Body of pancreas (tissue), 4 donors: Measurements from ENCODE around the gene PSD2. TPM values are rescaled to one million over a fixed set of nuclear protein-coding genes. Genes with fewer than 3 reads are reported as not detected.

Experiments
- ATAC-seq: fragments of 150-250 bp; one replicate; pipeline ENCODE4 v1.9.1; 2016
- DNase-seq, 4 donors: peaks; one replicate each; pipeline ENCODE4 v3.0.0-alpha.2; 2019
- H3K27ac ChIP-seq, 4 donors: fragments of 200-600 bp; sonication (generic); 1 replicate in 3 of 4; 2 replicates in 1 of 4; pipeline versions ENCODE4 v1.5.1 to v1.6.1; 2016 to 2019; ENCODE audit warnings: mild to moderate bottlenecking in 1 of 4, mixed read lengths in 1 of 4, moderate library complexity in 1 of 4
- H3K27me3 ChIP-seq, 2 donors: fragments of 200-600 bp; sonication (generic); one replicate each; pipeline ENCODE4 v1.6.0; 2016; ENCODE audit warnings: mild to moderate bottlenecking in 1 of 2
- H3K36me3 ChIP-seq, 2 donors: fragments of 200-600 bp; sonication (generic); replicated peaks in 1 of 2; 2 replicates each; pipeline ENCODE4 v1.5.1; 2016; ENCODE audit warnings: low read depth in 2 of 2; ENCODE audit not compliant: insufficient read depth in 1 of 2
- H3K4me1 ChIP-seq: fragments of 200-600 bp; sonication (generic); one replicate; pipeline ENCODE4 v1.6.0; 2016
- H3K4me3 ChIP-seq, 2 donors: fragments of 200-600 bp; sonication (generic); 1 replicate in 1 of 2; 2 replicates in 1 of 2; pipeline ENCODE4 v1.5.1; 2016 to 2019
- H3K9me3 ChIP-seq, 3 donors: fragments of 200-600 bp; sonication (generic); 1 replicate in 2 of 3; 2 replicates in 1 of 3; pipeline ENCODE4 v1.5.1; 2016
- POLR2A ChIP-seq, 3 donors: fragments of 450-650 bp; IDR thresholded peaks; one replicate each; pipeline ENCODE4 v1.6.1; 2016; ENCODE audit warnings: antibody characterized with exemption in 3 of 3, mild to moderate bottlenecking in 2 of 3
- WGBS, 2 donors: methylation state at CpG; one replicate each; pipeline ENCODE4 v1.1.5; 2017; 5-methylcytosine and 5-hydroxymethylcytosine counted together
- intact Hi-C: fragments of 100-400 bp; cut with DNase I; formaldehyde crosslinking; loops from one replicate; pipeline ENCODE4 v1.15.1; 2023
- total RNA-seq, 2 donors: library from RNA; depleted of rRNA; stranded (reverse); fragments of >200 nt; gene quantifications; one replicate each; pipeline ENCODE4 v1.1.0, GENCODE V29; 2016
- TF ChIP-seq, protein P1 (sequence below), 7 experiments: fragments of 450-650 bp in 4 of 7; fragments of 200-600 bp in 3 of 7; sonication (generic) in 3 of 7; IDR thresholded peaks; one replicate each; pipeline ENCODE4 v1.5.1; 2016 to 2019; ENCODE audit warnings: antibody characterized with exemption in 7 of 7

The PSD2 gene
- total RNA-seq, 2 donors from 2014 or later: 0.52 TPM; not detected in 1

DNA sequence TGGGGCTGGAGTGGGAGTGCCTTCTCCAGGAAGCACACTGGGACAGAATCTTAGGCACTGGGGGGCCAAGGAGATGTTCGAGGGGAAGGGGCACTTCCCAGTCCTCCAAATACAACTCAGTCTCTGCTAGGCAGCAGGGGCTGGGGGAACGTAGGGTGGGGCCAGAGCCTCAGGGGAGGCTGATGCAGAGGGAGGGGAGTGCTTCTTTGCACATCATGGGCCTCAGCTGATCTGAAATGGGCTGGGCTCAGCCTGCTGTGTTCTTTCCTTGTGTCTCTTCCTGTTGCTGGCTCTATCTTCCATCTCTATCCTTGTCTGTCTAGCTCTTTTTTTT, 15.6 kb downstream of the PSD2 start:
- Histone ChIP-seq H3K36me3 (no peaks in the 10 kb centered on the region), H3K4me1 (no peaks in the 10 kb centered on the region), H3K27ac (no peak overlapping the region), H3K9me3 (no peaks in the 10 kb centered on the region), H3K27me3 (no peaks in the 10 kb centered on the region), H3K4me3 (no peak overlapping the region)
- WGBS, 2 donors: 30 to 48% methylated on average over 2 of the region's 2 CpGs
- no peak for ATAC-seq
- no peak for DNase-seq
- intact Hi-C loops: no loop called here
- TF ChIP-seq, protein P1, sequence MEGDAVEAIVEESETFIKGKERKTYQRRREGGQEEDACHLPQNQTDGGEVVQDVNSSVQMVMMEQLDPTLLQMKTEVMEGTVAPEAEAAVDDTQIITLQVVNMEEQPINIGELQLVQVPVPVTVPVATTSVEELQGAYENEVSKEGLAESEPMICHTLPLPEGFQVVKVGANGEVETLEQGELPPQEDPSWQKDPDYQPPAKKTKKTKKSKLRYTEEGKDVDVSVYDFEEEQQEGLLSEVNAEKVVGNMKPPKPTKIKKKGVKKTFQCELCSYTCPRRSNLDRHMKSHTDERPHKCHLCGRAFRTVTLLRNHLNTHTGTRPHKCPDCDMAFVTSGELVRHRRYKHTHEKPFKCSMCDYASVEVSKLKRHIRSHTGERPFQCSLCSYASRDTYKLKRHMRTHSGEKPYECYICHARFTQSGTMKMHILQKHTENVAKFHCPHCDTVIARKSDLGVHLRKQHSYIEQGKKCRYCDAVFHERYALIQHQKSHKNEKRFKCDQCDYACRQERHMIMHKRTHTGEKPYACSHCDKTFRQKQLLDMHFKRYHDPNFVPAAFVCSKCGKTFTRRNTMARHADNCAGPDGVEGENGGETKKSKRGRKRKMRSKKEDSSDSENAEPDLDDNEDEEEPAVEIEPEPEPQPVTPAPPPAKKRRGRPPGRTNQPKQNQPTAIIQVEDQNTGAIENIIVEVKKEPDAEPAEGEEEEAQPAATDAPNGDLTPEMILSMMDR (IDR thresholded peaks at IDR 0.05): no peak
- TF ChIP-seq POLR2A (IDR thresholded peaks at IDR 0.05): no peak

DNA sequence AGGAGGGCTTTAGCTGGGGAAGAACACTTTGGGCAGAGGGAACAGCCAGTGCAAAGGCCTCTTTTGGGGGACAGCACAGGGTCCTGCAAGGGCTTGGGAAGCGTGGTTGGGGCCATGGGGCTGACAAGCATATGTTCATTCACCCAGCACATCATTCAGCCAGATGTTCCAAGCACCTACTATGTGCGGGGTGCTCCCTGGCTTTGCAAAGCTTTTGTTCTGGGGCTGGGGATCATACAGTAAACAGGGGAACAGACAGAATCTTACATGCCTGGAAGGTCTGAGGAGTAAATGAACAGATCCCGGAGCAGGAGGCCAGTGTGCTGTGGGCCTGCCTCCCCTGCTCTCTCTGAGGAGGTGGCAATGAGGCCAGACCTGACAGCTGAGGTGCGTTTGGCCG, 16.7 kb downstream of the PSD2 start:
- no peak overlapping the region for H3K4me3 ChIP-seq
- intact Hi-C loops: no loop called here
- H3K27me3 ChIP-seq: no peaks in the 10 kb centered on the region
- ATAC-seq (no peak), DNase-seq (no peak)
- no peaks in the 10 kb centered on the region for H3K9me3 ChIP-seq
- TF ChIP-seq POLR2A (IDR thresholded peaks at IDR 0.05): no peak
- TF ChIP-seq, protein P1 (IDR thresholded peaks at IDR 0.05): no peak
- H3K4me1 ChIP-seq: no peaks in the 10 kb centered on the region
- H3K27ac ChIP-seq: no peak overlapping the region
- WGBS, 2 donors: 76 to 92% methylated on average over 4 to 5 of the region's 5 CpGs
- H3K36me3 ChIP-seq: no peaks in the 10 kb centered on the region

DNA sequence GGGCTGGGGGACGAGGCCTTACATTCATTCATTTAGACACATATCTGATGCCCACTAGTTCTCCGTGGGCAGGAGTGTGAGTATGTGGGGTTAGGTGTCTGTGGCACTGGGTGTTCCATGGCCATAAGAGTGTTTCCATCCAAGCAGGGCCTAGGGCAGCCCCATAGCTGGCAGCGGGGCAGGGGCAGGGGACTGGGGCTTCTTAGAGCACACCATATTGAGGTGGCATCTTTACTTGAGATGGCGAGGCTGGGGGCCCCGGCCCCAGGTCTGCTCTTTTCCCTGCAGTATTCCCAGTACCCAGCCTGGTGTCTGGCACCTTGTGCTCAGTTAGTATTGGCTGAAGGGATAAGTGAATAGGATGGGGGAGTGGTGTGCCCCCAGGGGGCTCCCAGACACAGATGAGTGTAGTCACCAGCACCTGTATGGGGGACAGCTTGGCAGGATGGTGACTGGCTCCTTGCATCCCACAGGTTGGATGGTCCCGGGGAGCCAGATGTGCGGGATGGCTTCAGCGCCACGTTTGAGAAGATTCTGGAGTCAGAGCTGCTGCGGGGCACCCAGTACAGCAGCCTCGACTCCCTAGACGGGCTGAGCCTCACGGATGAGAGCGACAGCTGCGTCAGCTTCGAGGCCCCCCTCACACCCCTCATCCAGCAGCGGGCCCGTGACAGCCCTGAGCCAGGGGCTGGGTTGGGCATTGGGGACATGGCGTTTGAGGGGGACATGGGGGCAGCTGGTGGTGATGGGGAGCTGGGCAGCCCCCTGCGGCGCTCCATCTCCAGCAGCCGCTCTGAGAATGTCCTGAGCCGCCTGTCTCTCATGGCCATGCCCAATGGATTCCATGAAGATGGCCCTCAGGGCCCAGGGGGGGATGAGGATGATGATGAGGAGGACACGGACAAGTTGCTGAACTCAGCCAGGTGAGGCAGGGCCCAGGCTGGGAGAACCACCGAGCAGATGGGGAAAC, 17.5 kb downstream of the PSD2 start:
- Histone ChIP-seq H3K9me3 (no peaks in the 10 kb centered on the region), H3K4me1 (no peaks in the 10 kb centered on the region), H3K27ac (no peak overlapping the region), H3K36me3 (no peaks in the 10 kb centered on the region), H3K4me3 (no peak overlapping the region), H3K27me3 (no peaks in the 10 kb centered on the region)
- intact Hi-C loops: no loop called here
- WGBS, 2 donors: 83 to 86% methylated on average over 6 to 19 of the region's 25 CpGs
- no peak for DNase-seq
- ATAC-seq: no peak
- no peak for TF ChIP-seq POLR2A (IDR thresholded peaks at IDR 0.05)
- TF ChIP-seq, protein P1 (IDR thresholded peaks at IDR 0.05): no peak

DNA sequence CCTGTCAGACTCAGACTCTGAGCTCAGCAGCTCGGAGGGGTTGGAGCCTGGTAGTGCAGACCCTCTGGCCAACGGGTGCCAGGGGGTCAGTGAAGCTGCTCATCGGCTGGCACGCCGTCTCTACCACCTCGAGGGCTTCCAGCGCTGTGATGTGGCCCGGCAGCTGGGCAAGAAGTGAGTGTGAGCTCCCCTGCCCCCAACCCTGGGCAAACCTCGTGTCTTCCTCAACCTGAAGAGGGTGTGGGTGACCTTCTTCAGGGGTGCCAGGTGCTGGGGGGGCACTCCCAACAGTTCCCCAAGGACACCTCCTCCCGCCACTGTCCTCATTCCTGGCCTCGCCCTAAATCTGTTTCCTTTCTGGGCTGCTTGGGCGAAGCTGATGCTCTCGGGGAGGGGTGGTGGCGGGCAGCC, 18.6 kb downstream of the PSD2 start:
- WGBS, 2 donors: 80 to 92% methylated on average over 7 to 12 of the region's 14 CpGs
- no peaks in the 10 kb centered on the region for H3K9me3 ChIP-seq
- intact Hi-C loops: no loop called here
- no peak overlapping the region for H3K4me3 ChIP-seq
- no peaks in the 10 kb centered on the region for H3K4me1 ChIP-seq
- no peaks in the 10 kb centered on the region for H3K27me3 ChIP-seq
- TF ChIP-seq POLR2A (IDR thresholded peaks at IDR 0.05): no peak
- TF ChIP-seq, protein P1 (IDR thresholded peaks at IDR 0.05): no peak
- H3K27ac ChIP-seq: no peak overlapping the region
- H3K36me3 ChIP-seq: no peaks in the 10 kb centered on the region
- ATAC-seq: no peak
- DNase-seq: no peak
